HG03066 (cell line): ENCODE data around the gene KCNK10.
A peak's percentile ranks its signal among the peaks of the same experiment; 100 is the strongest.

Experiments used
- ATAC-seq: cut with Tn5 transposase; IDR thresholded peaks from one replicate; pipeline ENCODE4 v1.9.1; 2021; ENCODE audit warnings: low read depth; ENCODE audit not compliant: unreplicated experiment

Gene KCNK10

GRCh38 chr14:88189417-88190191 is 133.5 kb downstream of the KCNK10 start:
- ATAC-seq = peak; percentile 79

- peak; percentile 39 for ATAC-seq
These were observed 134.2 kb downstream of the KCNK10 start for GRCh38 chr14:88188745-88189416.

GRCh38 chr14:88185843-88186242 is 137.2 kb downstream of the KCNK10 start:
- no peak for ATAC-seq

- ATAC-seq = no peak
These were observed 138.1 kb downstream of the KCNK10 start for GRCh38 chr14:88184956-88185355.

GRCh38 chr14:88181072-88181471 is 142.0 kb downstream of the KCNK10 start:
- ATAC-seq = no peak

GRCh38 chr14:88179716-88180115 is 143.4 kb downstream of the KCNK10 start:
- no peak for ATAC-seq

GRCh38 chr14:88170333-88170732 is 152.7 kb downstream of the KCNK10 start:
- no peak for ATAC-seq

GRCh38 chr14:88168498-88169165 is 154.4 kb downstream of the KCNK10 start:
- peak; percentile 80 for ATAC-seq

GRCh38 chr14:88168025-88168424 is 155.0 kb downstream of the KCNK10 start:
- ATAC-seq = no peak

- no peak for ATAC-seq
These were observed 156.5 kb downstream of the KCNK10 start for GRCh38 chr14:88166616-88167015.

GRCh38 chr14:88164906-88165534 is 158.0 kb downstream of the KCNK10 start:
- ATAC-seq = no peak

- ATAC-seq = no peak
These were observed 159.3 kb downstream of the KCNK10 start for GRCh38 chr14:88163731-88164255.

GRCh38 chr14:88156127-88156526 is 166.9 kb downstream of the KCNK10 start:
- no peak for ATAC-seq

GRCh38 chr14:88154926-88155325 is 168.1 kb downstream of the KCNK10 start:
- ATAC-seq = no peak

GRCh38 chr14:88154321-88154720 is 168.7 kb downstream of the KCNK10 start:
- no peak for ATAC-seq

- no peak for ATAC-seq
These were observed 176.0 kb downstream of the KCNK10 start for GRCh38 chr14:88146881-88147649.

GRCh38 chr14:88143810-88144209 is 179.3 kb downstream of the KCNK10 start:
- ATAC-seq = no peak

- no peak for ATAC-seq
These were observed 180.1 kb downstream of the KCNK10 start for GRCh38 chr14:88142997-88143396.

- ATAC-seq = no peak
These were observed 182.2 kb downstream of the KCNK10 start for GRCh38 chr14:88140874-88141273.

GRCh38 chr14:88137327-88137726 is 185.7 kb downstream of the KCNK10 start:
- no peak for ATAC-seq
